ENCODE measurements around the gene CDC25B. TPM values are rescaled to one million over a fixed set of nuclear protein-coding genes. Genes with fewer than 3 reads are reported as not detected.

The CDC25B gene
- total and polyA plus RNA-seq, 7 donors: 5.1 to 9.1 (median 7.1) TPM

- Histone ChIP-seq H3K4me3 (peak overlapping the region; percentile 100), H3K36me3 (ENCODE audit: insufficient read depth in 1 of 2, low read depth in 1 of 2) (no peaks in the 10 kb centered on the region), H3K4me1 (no peaks in the 10 kb centered on the region), H3K27ac (peak overlapping the region; percentile 90), H3K27me3 (ENCODE audit: insufficient read depth in 3 of 3, low read length in 2 of 3) (no peaks in the 10 kb centered on the region), H3K9me3 (no peaks in the 10 kb centered on the region)
- intact Hi-C loops (cut with DNase I): loop anchor here in 1 of 2 donors (2.0 kb wide), 2 partner anchors 27 to 61 kb away; partner anchors contain the start of genes AP5S1 and CENPB
- no peak for DNase-seq
- ATAC-seq: no peak
- no peak for TF ChIP-seq CTCF (IDR thresholded peaks at IDR 0.05)
- whole genome bisulfite sequencing, 3 donors: 12 to 16% (median 15%) methylated on average over 8 of the region's 8 CpGs
These were observed 51.4 kb downstream of the CDC25B start for GRCh38 chr20:3847429-3847940.

GRCh38 chr20:3848565-3848964 is 52.5 kb downstream of the CDC25B start:
- H3K4me3 ChIP-seq: no peak overlapping the region
- no peaks in the 10 kb centered on the region for H3K4me1 ChIP-seq
- no peaks in the 10 kb centered on the region for H3K9me3 ChIP-seq
- no peaks in the 10 kb centered on the region for H3K27me3 ChIP-seq (ENCODE audit: insufficient read depth in 3 of 3, low read length in 2 of 3)
- DNase-seq (no peak), ATAC-seq (no peak)
- no peak overlapping the region for H3K27ac ChIP-seq
- intact Hi-C loops (cut with DNase I): no loop called here
- no peak for TF ChIP-seq CTCF (IDR thresholded peaks at IDR 0.05)
- WGBS, 3 donors: 63 to 92% (median 64%) methylated on average over 1 of the region's 1 CpG
- no peaks in the 10 kb centered on the region for H3K36me3 ChIP-seq (ENCODE audit: insufficient read depth in 1 of 2, low read depth in 1 of 2)

- H3K4me3 ChIP-seq: no peak overlapping the region
- H3K27me3 ChIP-seq (ENCODE audit: insufficient read depth in 3 of 3, low read length in 2 of 3): no peaks in the 10 kb centered on the region
- H3K27ac ChIP-seq: no peak overlapping the region
- no peaks in the 10 kb centered on the region for H3K9me3 ChIP-seq
- peak in 1 of 4 donors; percentile 27 for ATAC-seq
- no peak for TF ChIP-seq CTCF (IDR thresholded peaks at IDR 0.05)
- H3K36me3 ChIP-seq (ENCODE audit: insufficient read depth in 1 of 2, low read depth in 1 of 2): peaks cover 0 to 50% of the 10 kb centered on the region in 2 donors
- intact Hi-C loops (cut with DNase I): no loop called here
- no peaks in the 10 kb centered on the region for H3K4me1 ChIP-seq
- no peak for DNase-seq
- WGBS, 3 donors: 74 to 82% (median 82%) methylated on average over 4 of the region's 4 CpGs
These were observed 58.4 kb downstream of the CDC25B start for GRCh38 chr20:3854462-3854871.

Other genes starting within 250 kb of the CDC25B start
- gene GFRA4, start 132.9 kb upstream of the CDC25B start, total RNA-seq: not detected
- not detected for gene GFRA4, start 132.9 kb upstream of the CDC25B start, polyA plus RNA-seq
- gene ADAM33, start 114.3 kb upstream of the CDC25B start, total RNA-seq: 1 to 10 TPM; 2.4 to 8.9 (median 3.1) TPM
- 1 to 10 TPM; 4.3 to 6.6 (median 4.6) TPM for gene ADAM33, start 114.3 kb upstream of the CDC25B start, polyA plus RNA-seq
- gene SIGLEC1, start 83.7 kb upstream of the CDC25B start, total RNA-seq: 1 to 10 TPM; 2.3 to 6.2 (median 3.5) TPM
- gene SIGLEC1, start 83.7 kb upstream of the CDC25B start, polyA plus RNA-seq: 1 to 10 TPM in 2 of 3 donors, under 1 TPM in 1; 0.98 to 2.6 (median 1.3) TPM
- 1 to 10 TPM; 5.7 to 9.7 (median 8.2) TPM for gene HSPA12B, start 63.6 kb upstream of the CDC25B start, total RNA-seq
- 1 to 10 TPM; 4.0 to 7.6 (median 7.5) TPM for gene HSPA12B, start 63.6 kb upstream of the CDC25B start, polyA plus RNA-seq
- gene ADISSP, start 28.6 kb upstream of the CDC25B start, total RNA-seq: 10 to 100 TPM; 11.9 to 16.0 (median 13.4) TPM
- 10 to 100 TPM; 10.7 to 24.7 (median 15.4) TPM for gene ADISSP, start 28.6 kb upstream of the CDC25B start, polyA plus RNA-seq
- gene SPEF1, start 14.9 kb upstream of the CDC25B start, total RNA-seq: under 1 TPM in 1 of 4 donors, not detected in 3; 0.13 TPM
- gene SPEF1, start 14.9 kb upstream of the CDC25B start, polyA plus RNA-seq: 1 to 10 TPM in 1 of 3 donors, under 1 TPM in 2; 0.12 to 1.7 (median 0.35) TPM
- 100 to 1,000 TPM in 1 of 4 donors, 10 to 100 TPM in 3; 74.3 to 129 (median 97.8) TPM for gene CENPB, start 9.6 kb upstream of the CDC25B start, total RNA-seq
- gene CENPB, start 9.6 kb upstream of the CDC25B start, polyA plus RNA-seq: 100 to 1,000 TPM in 2 of 3 donors, 10 to 100 TPM in 1; 84.0 to 144 (median 116) TPM
- gene AP5S1, start 24.2 kb downstream of the CDC25B start, total RNA-seq: 10 to 100 TPM; 11.8 to 17.5 (median 12.1) TPM
- 10 to 100 TPM; 11.0 to 25.2 (median 12.9) TPM for gene AP5S1, start 24.2 kb downstream of the CDC25B start, polyA plus RNA-seq
- 10 to 100 TPM; 49.7 to 61.3 (median 50.7) TPM for gene MAVS, start 50.5 kb downstream of the CDC25B start, total RNA-seq
- gene MAVS, start 50.5 kb downstream of the CDC25B start, polyA plus RNA-seq: 10 to 100 TPM; 14.0 to 32.4 (median 19.2) TPM
- gene PANK2, start 93.1 kb downstream of the CDC25B start, total RNA-seq: 10 to 100 TPM; 12.6 to 20.5 (median 17.3) TPM
- gene PANK2, start 93.1 kb downstream of the CDC25B start, polyA plus RNA-seq: 10 to 100 TPM in 2 of 3 donors, 1 to 10 TPM in 1; 9.7 to 32.9 (median 18.6) TPM
- 1 to 10 TPM; 1.4 to 3.1 (median 2.3) TPM for gene RNF24, start 219.2 kb downstream of the CDC25B start, total RNA-seq
- gene RNF24, start 219.2 kb downstream of the CDC25B start, polyA plus RNA-seq: 1 to 10 TPM in 2 of 3 donors, under 1 TPM in 1; 0.48 to 1.5 (median 1.3) TPM

Data from psoas muscle (tissue), 8 donors.